Hematopoietic multipotent progenitor cell treated with erythropoietin and hydrocortisone succinate and interleukin-3 and kit ligand, for 15 days (in vitro differentiated cells): Measurements from ENCODE around the gene TGFB1I1.
"Not testable (repeated sequence)": the region's sequence is repeated elsewhere in the genome, so short reads cannot be mapped to it uniquely, and the experiment has no call there.

Experiments used
- DNase-seq: peaks from one replicate; pipeline ENCODE4 v3.0.0-alpha.2; 2015; ENCODE audit warnings: low spot score

Gene TGFB1I1

GRCh38 chr16:31471241-31471874, 594 bp upstream of the TGFB1I1 start:
- no peak for DNase-seq

GRCh38 chr16:31472709-31473203, 804 bp downstream of the TGFB1I1 start:
- DNase-seq: peak; percentile 96

- DNase-seq: no peak
Observed at GRCh38 chr16:31473264-31473984, 1.5 kb downstream of the TGFB1I1 start.

GRCh38 chr16:31474173-31474714, 2.3 kb downstream of the TGFB1I1 start:
- DNase-seq: peak; percentile 63

- no peak for DNase-seq
Observed at GRCh38 chr16:31474773-31475738, 3.1 kb downstream of the TGFB1I1 start.

- DNase-seq: peak; percentile 58
Observed at GRCh38 chr16:31475946-31476302, 4.0 kb downstream of the TGFB1I1 start.

- peak; percentile 89 for DNase-seq
Observed at GRCh38 chr16:31476303-31477219, 4.6 kb downstream of the TGFB1I1 start.

- DNase-seq: peak; percentile 45
Observed at GRCh38 chr16:31477220-31478216, 5.6 kb downstream of the TGFB1I1 start.

GRCh38 chr16:31478956-31479355, 7.0 kb downstream of the TGFB1I1 start:
- no peak for DNase-seq

- no peak for DNase-seq
Observed at GRCh38 chr16:31479751-31480150, 7.8 kb downstream of the TGFB1I1 start.

GRCh38 chr16:31480851-31481536, 9.0 kb downstream of the TGFB1I1 start:
- DNase-seq: peak; percentile 34

- no peak for DNase-seq
Observed at GRCh38 chr16:31483081-31483480, 11.1 kb downstream of the TGFB1I1 start, which contains the start of gene SLC5A2. SLC5A2 (plus strand) TSS chr16:31483123; CDS start chr16:31483137, 14 bp downstream.

- DNase-seq: not testable (repeated sequence)
Observed at GRCh38 chr16:31484048-31484447, 12.1 kb downstream of the TGFB1I1 start.

GRCh38 chr16:31484491-31485171, 12.7 kb downstream of the TGFB1I1 start:
- DNase-seq: no peak

GRCh38 chr16:31485571-31485970, 13.6 kb downstream of the TGFB1I1 start:
- DNase-seq: no peak

GRCh38 chr16:31486045-31486444, 14.1 kb downstream of the TGFB1I1 start:
- DNase-seq: no peak

- DNase-seq: no peak
Observed at GRCh38 chr16:31487071-31487719, 15.2 kb downstream of the TGFB1I1 start.
